ENCODE results near the gene RPL29.

Gene RPL29

DNA sequence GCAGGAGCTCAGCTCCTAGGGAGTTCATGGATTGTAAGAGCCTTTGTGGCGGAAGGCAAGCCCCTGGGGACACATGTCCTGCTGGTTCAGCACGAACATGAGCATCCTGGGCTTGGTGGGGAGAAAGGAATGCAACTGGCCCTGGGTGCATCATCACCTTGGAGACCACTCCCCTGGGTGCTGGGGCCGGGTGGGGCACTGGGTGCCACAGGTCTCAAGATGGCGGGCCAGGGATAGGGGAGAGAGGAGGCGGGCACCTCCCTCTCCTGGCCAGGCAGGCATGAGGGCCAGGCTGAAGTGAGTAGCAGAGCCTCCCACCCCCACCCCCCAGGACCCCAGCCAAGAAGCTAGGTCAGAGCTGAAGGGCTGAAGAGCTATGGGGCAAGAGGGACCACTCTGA is 29.2 kb downstream of the RPL29 start:
- in situ Hi-C loops (cut with MboI; ENCODE audit: low pct_unique_long_range_greater_than_20kb, low sequenced_read_pairs, unreplicated experiment), result no loop called here
- DNase-seq (ENCODE audit: low spot score), result no peak
- TF ChIP-seq, protein P1, sequence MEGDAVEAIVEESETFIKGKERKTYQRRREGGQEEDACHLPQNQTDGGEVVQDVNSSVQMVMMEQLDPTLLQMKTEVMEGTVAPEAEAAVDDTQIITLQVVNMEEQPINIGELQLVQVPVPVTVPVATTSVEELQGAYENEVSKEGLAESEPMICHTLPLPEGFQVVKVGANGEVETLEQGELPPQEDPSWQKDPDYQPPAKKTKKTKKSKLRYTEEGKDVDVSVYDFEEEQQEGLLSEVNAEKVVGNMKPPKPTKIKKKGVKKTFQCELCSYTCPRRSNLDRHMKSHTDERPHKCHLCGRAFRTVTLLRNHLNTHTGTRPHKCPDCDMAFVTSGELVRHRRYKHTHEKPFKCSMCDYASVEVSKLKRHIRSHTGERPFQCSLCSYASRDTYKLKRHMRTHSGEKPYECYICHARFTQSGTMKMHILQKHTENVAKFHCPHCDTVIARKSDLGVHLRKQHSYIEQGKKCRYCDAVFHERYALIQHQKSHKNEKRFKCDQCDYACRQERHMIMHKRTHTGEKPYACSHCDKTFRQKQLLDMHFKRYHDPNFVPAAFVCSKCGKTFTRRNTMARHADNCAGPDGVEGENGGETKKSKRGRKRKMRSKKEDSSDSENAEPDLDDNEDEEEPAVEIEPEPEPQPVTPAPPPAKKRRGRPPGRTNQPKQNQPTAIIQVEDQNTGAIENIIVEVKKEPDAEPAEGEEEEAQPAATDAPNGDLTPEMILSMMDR (IDR thresholded peaks at IDR 0.05; ENCODE audit: extremely low read depth, insufficient read depth, missing control alignments), result no peak

DNA sequence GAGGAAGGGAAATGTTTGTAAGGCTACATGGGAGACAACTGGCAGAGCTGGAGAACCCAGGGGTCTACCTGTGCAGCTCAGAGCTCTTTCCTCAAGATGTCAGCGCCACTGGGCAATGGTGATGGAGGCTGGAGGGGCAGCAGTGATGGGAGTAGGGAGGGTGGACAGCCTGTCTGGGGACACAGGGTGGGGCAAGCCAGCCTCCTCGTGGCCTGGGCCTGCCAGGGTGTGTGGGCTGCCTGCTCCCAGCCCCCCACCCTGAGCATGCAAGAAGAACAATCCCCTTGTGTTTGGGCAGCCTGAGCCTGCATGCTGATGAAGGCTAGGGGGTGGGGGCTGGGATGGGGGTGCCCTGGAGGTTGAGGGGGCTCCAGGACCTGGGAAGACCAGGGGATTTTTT is 29.7 kb downstream of the RPL29 start:
- TF ChIP-seq, protein P1 (IDR thresholded peaks at IDR 0.05; ENCODE audit: extremely low read depth, insufficient read depth, missing control alignments), result no peak
- no peak for DNase-seq (ENCODE audit: low spot score)
- in situ Hi-C loops (cut with MboI; ENCODE audit: low pct_unique_long_range_greater_than_20kb, low sequenced_read_pairs, unreplicated experiment), result no loop called here

DNA sequence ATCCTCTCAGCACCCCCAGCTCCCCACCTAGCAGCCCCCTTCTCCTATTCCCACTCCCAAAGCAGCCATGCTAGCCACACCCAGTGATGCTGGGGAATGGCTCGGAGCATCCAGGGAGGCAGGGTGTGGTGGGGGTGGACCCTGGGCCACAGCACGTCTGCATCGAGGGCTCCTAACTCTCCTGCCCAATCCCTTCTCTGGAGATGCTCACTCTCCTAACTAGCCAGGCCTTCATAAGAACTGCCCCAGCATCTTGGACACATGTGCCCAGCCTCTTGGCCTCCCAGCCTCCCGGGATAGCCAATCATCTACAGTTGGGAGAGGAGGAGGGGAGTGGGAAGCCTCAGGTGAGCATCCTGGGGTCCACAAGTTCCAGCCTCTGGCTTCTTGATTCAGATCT is 31.2 kb downstream of the RPL29 start:
- TF ChIP-seq, protein P1 (IDR thresholded peaks at IDR 0.05; ENCODE audit: extremely low read depth, insufficient read depth, missing control alignments), result no peak
- DNase-seq (ENCODE audit: low spot score), result no peak
- in situ Hi-C loops (cut with MboI; ENCODE audit: low pct_unique_long_range_greater_than_20kb, low sequenced_read_pairs, unreplicated experiment), result no loop called here

DNA sequence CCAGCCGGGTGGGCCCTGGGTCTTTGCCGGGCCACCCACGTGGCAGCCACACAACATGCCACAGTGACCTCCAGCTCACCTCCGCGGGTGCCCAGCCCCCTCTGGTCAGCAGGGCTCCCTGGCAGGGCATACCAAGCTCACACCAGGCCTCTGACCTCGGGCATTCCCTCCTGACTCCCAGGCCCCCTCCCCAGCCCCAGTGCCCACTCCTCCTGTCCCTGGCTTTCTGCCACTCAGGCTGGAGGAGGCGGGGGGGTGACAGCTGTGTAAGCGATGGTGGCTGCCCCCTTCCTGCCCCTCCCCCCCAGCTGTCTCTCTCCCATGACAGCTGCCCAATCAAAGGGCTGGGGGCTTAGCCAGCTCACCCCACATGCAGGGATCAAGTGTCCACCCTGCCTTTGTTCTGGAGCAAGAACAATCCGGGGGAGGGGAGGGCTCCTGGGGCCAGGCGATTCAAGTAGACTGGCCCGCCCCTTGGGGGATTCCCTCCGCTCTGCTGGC is 31.7 kb downstream of the RPL29 start:
- in situ Hi-C loops (cut with MboI; ENCODE audit: low pct_unique_long_range_greater_than_20kb, low sequenced_read_pairs, unreplicated experiment), result no loop called here
- DNase-seq (ENCODE audit: low spot score), result no peak
- TF ChIP-seq, protein P1 (IDR thresholded peaks at IDR 0.05; ENCODE audit: extremely low read depth, insufficient read depth, missing control alignments), result no peak

GRCh38 chr3:51962854-51963530 is 32.7 kb downstream of the RPL29 start:
- DNase-seq (ENCODE audit: low spot score), result no peak
- in situ Hi-C loops (cut with MboI; ENCODE audit: low pct_unique_long_range_greater_than_20kb, low sequenced_read_pairs, unreplicated experiment), result no loop called here

GRCh38 chr3:51961602-51962569 is 33.8 kb downstream of the RPL29 start:
- no peak for DNase-seq (ENCODE audit: low spot score)
- TF ChIP-seq, protein P1 (IDR thresholded peaks at IDR 0.05; ENCODE audit: extremely low read depth, insufficient read depth, missing control alignments), result no peak
- in situ Hi-C loops (cut with MboI; ENCODE audit: low pct_unique_long_range_greater_than_20kb, low sequenced_read_pairs, unreplicated experiment), result no loop called here

More at GRCh38 chr3:51962854-51963530, 32.7 kb downstream of the RPL29 start:
- TF ChIP-seq, protein P1 (IDR thresholded peaks at IDR 0.05; ENCODE audit: extremely low read depth, insufficient read depth, missing control alignments), result no peak

Data from GM13977 (cell line).